Fibroblast of mammary gland (primary cell): ENCODE results near the gene GPBP1L1.
A peak's percentile ranks its signal among the peaks of the same experiment; 100 is the strongest.
"Not testable (repeated sequence)": the region's sequence is repeated elsewhere in the genome, so short reads cannot be mapped to it uniquely, and the experiment has no call there.

Experiments used
- DNase-seq: peaks from one replicate; pipeline ENCODE4 v3.0.0-alpha.2; 2010; ENCODE audit warnings: low read depth
- H3K4me3 ChIP-seq: 2 replicates; pipeline ENCODE4 v1.5.1; 2011; ENCODE audit warnings: low read depth, mild to moderate bottlenecking, low read length, moderate library complexity; ENCODE audit not compliant: control insufficient read depth
- TF ChIP-seq, protein P1 (sequence below): conservative IDR thresholded peaks from 2 replicates; pipeline ENCODE4 v1.5.1; 2011; ENCODE audit warnings: low read depth, low read length, inconsistent platforms; ENCODE audit not compliant: control insufficient read depth, insufficient read depth

GPBP1L1 gene

GRCh38 chr1:45721207-45721606 lies 34.9 kb upstream of the GPBP1L1 start:
- TF ChIP-seq, protein P1, sequence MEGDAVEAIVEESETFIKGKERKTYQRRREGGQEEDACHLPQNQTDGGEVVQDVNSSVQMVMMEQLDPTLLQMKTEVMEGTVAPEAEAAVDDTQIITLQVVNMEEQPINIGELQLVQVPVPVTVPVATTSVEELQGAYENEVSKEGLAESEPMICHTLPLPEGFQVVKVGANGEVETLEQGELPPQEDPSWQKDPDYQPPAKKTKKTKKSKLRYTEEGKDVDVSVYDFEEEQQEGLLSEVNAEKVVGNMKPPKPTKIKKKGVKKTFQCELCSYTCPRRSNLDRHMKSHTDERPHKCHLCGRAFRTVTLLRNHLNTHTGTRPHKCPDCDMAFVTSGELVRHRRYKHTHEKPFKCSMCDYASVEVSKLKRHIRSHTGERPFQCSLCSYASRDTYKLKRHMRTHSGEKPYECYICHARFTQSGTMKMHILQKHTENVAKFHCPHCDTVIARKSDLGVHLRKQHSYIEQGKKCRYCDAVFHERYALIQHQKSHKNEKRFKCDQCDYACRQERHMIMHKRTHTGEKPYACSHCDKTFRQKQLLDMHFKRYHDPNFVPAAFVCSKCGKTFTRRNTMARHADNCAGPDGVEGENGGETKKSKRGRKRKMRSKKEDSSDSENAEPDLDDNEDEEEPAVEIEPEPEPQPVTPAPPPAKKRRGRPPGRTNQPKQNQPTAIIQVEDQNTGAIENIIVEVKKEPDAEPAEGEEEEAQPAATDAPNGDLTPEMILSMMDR, result no peak
- no peak for DNase-seq
- H3K4me3 ChIP-seq, result no peak overlapping the region

DNA sequence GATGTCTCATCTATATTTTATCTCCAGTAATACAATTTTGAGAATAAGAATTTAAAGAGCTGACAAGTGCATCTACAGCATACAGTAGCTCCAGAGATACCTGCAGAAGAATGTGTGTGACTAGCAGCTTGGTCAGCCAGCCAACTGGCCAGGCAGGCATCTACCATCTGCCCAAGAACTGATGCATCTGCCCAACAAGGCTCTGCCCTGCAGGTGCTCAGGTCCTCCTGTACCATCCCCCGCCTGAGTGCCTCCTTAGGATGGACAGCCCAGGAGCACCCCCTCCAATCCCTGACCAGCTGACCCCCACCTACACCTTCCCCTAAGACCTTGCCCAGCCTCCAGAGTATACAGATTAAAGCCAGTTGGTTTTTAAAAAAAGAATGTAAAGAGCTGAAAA lies 32.0 kb upstream of the GPBP1L1 start:
- TF ChIP-seq, protein P1, result no peak
- no peak for DNase-seq
- no peak overlapping the region for H3K4me3 ChIP-seq

DNA sequence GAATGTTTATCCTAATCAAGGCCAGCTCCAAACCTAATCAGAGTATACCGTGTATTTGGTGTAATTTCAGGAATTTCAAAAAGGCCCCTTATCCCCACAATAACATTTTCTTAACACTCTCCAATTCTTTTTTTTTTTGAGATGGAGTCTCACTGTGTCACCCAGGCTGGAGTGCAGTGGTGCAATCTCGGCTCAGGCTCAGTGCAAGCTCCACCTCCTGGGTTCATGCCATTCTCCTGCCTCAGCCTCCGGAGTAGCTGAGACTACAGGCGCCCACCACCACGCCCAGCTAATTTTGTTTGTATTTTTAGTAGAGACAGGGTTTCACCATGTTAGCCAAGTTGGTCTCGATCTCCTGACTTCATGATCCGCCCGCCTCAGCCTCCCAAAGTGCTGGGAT lies 31.1 kb upstream of the GPBP1L1 start:
- not testable (repeated sequence) for H3K4me3 ChIP-seq
- DNase-seq, result peak; percentile 32

GRCh38 chr1:45716700-45717099 lies 30.4 kb upstream of the GPBP1L1 start:
- DNase-seq, result no peak
- H3K4me3 ChIP-seq, result no peak overlapping the region
- TF ChIP-seq, protein P1, result no peak

DNA sequence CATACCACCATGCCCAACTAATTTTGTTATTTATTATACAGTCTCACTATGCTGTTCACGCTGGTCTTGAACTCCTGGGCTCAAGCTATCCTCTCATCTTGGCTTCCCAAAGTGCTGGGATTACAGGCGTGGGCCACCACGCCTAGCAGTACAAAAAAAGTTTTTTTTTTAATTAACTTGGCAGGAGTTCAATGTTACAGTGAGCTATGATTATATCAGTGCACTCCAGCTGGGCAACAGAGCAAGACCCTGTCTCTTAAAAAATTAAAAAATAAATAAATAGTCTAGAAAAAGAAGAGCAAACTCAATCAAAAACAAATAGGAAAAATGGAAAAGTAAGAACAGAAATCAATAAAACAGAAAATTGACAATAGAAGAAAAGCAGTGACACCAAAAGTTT lies 27.4 kb upstream of the GPBP1L1 start:
- H3K4me3 ChIP-seq, result no peak overlapping the region
- TF ChIP-seq, protein P1, result no peak
- no peak for DNase-seq

DNA sequence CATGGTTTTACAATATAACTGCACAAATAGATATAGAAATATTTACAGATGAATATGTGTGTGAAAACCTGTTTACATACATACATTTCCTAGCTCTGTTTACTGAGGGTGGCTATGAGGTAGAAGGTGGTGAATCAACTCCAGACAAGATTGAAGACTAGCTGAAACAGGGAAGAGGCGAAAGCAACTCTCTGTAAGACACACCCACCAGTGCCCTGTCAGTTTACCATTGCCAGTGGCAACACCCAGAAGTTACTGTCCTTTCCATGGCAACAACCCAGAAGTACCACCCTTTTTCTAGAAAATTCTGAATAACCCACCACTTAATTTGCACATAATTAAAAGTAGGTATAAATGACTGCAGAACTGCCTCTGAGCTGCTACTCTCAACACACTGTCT lies 18.3 kb upstream of the GPBP1L1 start:
- DNase-seq, result no peak
- TF ChIP-seq, protein P1, result no peak

GRCh38 chr1:45694823-45695222 lies 8.5 kb upstream of the GPBP1L1 start:
- no peak overlapping the region for H3K4me3 ChIP-seq
- TF ChIP-seq, protein P1, result no peak
- DNase-seq, result no peak

More for the DNA sequence above, 18.3 kb upstream of the GPBP1L1 start:
- H3K4me3 ChIP-seq, result no peak overlapping the region

DNA sequence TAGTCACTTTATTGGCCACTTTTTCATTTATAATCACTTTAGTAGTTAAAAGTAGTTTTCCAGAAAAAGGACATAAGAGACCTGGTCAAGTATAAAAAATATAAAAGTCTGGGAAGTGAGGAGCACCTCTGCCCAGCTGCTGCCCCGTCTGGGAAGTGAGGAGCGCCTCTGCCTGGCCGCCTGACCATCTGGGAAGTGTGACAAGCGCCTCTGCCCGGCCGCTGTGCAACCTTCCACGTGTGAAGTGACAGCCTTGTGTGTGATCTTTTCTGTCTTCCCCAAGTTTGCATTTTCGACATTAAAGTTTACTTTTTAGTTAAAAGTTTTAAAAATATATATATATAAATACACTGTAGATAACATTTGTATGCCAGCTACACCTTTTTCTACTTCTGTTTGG lies 7.5 kb upstream of the GPBP1L1 start:
- not testable (repeated sequence) for H3K4me3 ChIP-seq, DNase-seq
